Heart right ventricle (tissue), 16 donors: ENCODE data around the gene FRMD4B. TPM values are rescaled to one million over a fixed set of nuclear protein-coding genes. Genes with fewer than 3 reads are reported as not detected.
A peak's percentile ranks its signal among the peaks of the same experiment; 100 is the strongest.

Experiments used
- ATAC-seq, 8 donors: fragments of 200-7000 bp; cut with Tn5 transposase; one replicate each; pipeline ENCODE4 v1.9.1; 2020; ENCODE audit warnings: mild to moderate bottlenecking in 8 of 8, moderate library complexity in 8 of 8, moderate number of reproducible peaks in 1 of 8
- DNase-seq, 2 donors: peaks; one replicate each; pipeline ENCODE4 v3.0.0-alpha.2; 2020
- H3K27ac ChIP-seq, 10 donors: fragments of 200-600 bp; sonication (generic) in 2 of 10; one replicate each; pipeline versions ENCODE4 v1.5.0 to v1.8.0; 2020 to 2022; ENCODE audit warnings: mild to moderate bottlenecking in 3 of 10
- H3K27me3 ChIP-seq, 7 donors: fragments of 200-600 bp; one replicate each; pipeline ENCODE4 v1.8.0; 2021 to 2022; ENCODE audit warnings: mild to moderate bottlenecking in 2 of 7
- H3K36me3 ChIP-seq, 9 donors: fragments of 200-600 bp; sonication (generic) in 1 of 9; one replicate each; pipeline versions ENCODE4 v1.5.0 to v1.8.0; 2020 to 2022; ENCODE audit warnings: mild to moderate bottlenecking in 2 of 9
- H3K4me1 ChIP-seq, 9 donors: fragments of 200-600 bp; sonication (generic) in 1 of 9; one replicate each; pipeline versions ENCODE4 v1.5.0 to v1.8.0; 2020 to 2022; ENCODE audit warnings: mild to moderate bottlenecking in 4 of 9
- H3K4me3 ChIP-seq, 10 donors: fragments of 200-600 bp; sonication (generic) in 2 of 10; one replicate each; pipeline versions ENCODE4 v1.5.0 to v1.8.0; 2020 to 2022; ENCODE audit warnings: mild to moderate bottlenecking in 7 of 10, moderate library complexity in 2 of 10
- H3K9me3 ChIP-seq, 11 donors: fragments of 200-600 bp in 10 of 11; sonication (generic) in 2 of 11; one replicate each; pipeline versions ENCODE4 v1.5.0 to v1.8.0; 2013 to 2022; ENCODE audit warnings: mild to moderate bottlenecking in 2 of 11, control low read depth in 1 of 11, moderate library complexity in 1 of 11
- WGBS, 2 donors: extraction: QIAGEN DNeasy Blood & Tissue Kit; methylation state at CpG; one replicate each; pipeline ENCODE4 v1.1.7; 2013; ENCODE audit warnings: inconsistent platforms in 1 of 2; 5-methylcytosine and 5-hydroxymethylcytosine counted together
- intact Hi-C, 10 donors: fragments of 100-400 bp; cut with DNase I; formaldehyde crosslinking; loops; one replicate each; pipeline versions ENCODE4 v1.11.1 to v1.14.2; 2022
- polyA plus RNA-seq, 2 donors: library from polyadenylated mRNA; stranded (reverse); fragments of 200-250 nt; gene quantifications; one replicate each; pipeline ENCODE4 v1.2.3, GENCODE V29; 2013
- total RNA-seq, 10 donors: library from RNA; stranded (reverse); fragmentation: NEBNext Ultra II Directional in 3 of 10; extraction: Animal tissue kit (Norgen Biotek cat#: 25700) in 3 of 10; gene quantifications; one replicate each; pipeline versions ENCODE4 v1.2.1 to v1.2.4, GENCODE V29; 2021 to 2023
- TF ChIP-seq, protein P1 (sequence below), 9 donors: fragments of 200-600 bp; sonication (generic) in 2 of 9; IDR thresholded peaks; one replicate each; pipeline versions ENCODE4 v1.5.0 to v1.8.0; 2021 to 2022; ENCODE audit warnings: antibody characterized with exemption in 9 of 9, mild to moderate bottlenecking in 5 of 9, moderate library complexity in 1 of 9
- donor health status: Arrhythmogenic right ventricular cardiomyopathy.
- donor health status: ischemic (EF 13 %, LVEDD 7.1; RV severe dilation, severe dysfunction).
- donor health status: healthy with polysubstance abuse.
- donor health status: DM: no; HTN: yes; CAD: no.
- donor health status: DM: no; HTN: no; CAD: no.
- donor health status: ischemic (EF 25% LVEDD 6.9; RV normal size, moderate dysfunction).
- donor health status: ischemic (EF 25% LVEDD 5.7; RV mildly dilated, moderate dysfunction).
- donor health status: healthy.
- donor health status: DM: yes; HTN: yes; CAD: no.
- donor health status: Ischemic cardiomyopathy.
- donor health status: ischemic (EF 35%, LVEDD 5.7; RV mildly dilated, moderate dysfunction).
- donor health status: nonischemic (EF 11% LVEDD 7.7; RV severe dilation, severe dysfunction).
- donor health status: DM: yes; HTN: yes; CAD: no.
- donor health status: PGD.
- donor health status: ischemic (EF 29% LVEDD 5.4; RV normal size, mild dysfunction).
- donor health status: nonischemic (EF 23%, LVEDD 6.1; RV moderate dilation, normal function).

FRMD4B gene
- total and polyA plus RNA-seq, 12 donors = 4.1 to 31.0 (median 16.7) TPM

DNA sequence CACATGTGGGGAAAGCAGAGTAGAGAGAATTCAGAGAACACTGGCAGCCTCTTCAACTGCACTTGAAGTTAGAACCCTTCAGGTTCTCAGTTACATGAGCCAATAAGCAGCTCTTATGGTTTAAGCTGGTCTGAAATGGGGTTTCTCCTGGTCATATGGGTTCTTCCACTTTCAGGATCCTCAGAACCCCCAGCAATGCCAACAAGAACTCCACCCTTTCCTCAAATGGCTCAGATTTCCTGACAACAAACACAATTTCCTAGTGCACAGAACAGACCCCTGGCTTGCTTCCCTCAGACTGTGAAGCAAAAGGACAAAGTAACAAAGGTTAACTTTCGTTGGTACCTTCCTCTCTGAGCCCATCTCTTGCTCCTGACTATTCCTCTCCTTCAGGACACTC is 23.9 kb upstream of the FRMD4B start:
- H3K4me3 ChIP-seq = peak overlapping the region in 4 of 10 donors; percentile 14 to 37 (median 26)
- ATAC-seq (peak; percentile 32 to 71 (median 59)), DNase-seq (no peak)
- H3K27ac ChIP-seq = peak overlapping the region in 7 of 10 donors; percentile 2 to 78 (median 53)
- intact Hi-C loops = loop anchor here (2.0 to 10.0 kb wide), 7 partner anchors 83 to 255 kb away; no protein-coding TSS in a partner anchor
- no peaks in the 10 kb centered on the region for H3K27me3 ChIP-seq
- WGBS, 2 donors = 60 to 74% methylated on average over 1 of the region's 1 CpG
- TF ChIP-seq, protein P1, sequence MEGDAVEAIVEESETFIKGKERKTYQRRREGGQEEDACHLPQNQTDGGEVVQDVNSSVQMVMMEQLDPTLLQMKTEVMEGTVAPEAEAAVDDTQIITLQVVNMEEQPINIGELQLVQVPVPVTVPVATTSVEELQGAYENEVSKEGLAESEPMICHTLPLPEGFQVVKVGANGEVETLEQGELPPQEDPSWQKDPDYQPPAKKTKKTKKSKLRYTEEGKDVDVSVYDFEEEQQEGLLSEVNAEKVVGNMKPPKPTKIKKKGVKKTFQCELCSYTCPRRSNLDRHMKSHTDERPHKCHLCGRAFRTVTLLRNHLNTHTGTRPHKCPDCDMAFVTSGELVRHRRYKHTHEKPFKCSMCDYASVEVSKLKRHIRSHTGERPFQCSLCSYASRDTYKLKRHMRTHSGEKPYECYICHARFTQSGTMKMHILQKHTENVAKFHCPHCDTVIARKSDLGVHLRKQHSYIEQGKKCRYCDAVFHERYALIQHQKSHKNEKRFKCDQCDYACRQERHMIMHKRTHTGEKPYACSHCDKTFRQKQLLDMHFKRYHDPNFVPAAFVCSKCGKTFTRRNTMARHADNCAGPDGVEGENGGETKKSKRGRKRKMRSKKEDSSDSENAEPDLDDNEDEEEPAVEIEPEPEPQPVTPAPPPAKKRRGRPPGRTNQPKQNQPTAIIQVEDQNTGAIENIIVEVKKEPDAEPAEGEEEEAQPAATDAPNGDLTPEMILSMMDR (IDR thresholded peaks at IDR 0.05) = no peak
- H3K4me1 ChIP-seq = peaks cover 0 to 46% (median 28%) of the 10 kb centered on the region in 9 donors
- H3K36me3 ChIP-seq = no peaks in the 10 kb centered on the region
- H3K9me3 ChIP-seq = peaks cover 0 to 7% (median 5%) of the 10 kb centered on the region in 11 donors

DNA sequence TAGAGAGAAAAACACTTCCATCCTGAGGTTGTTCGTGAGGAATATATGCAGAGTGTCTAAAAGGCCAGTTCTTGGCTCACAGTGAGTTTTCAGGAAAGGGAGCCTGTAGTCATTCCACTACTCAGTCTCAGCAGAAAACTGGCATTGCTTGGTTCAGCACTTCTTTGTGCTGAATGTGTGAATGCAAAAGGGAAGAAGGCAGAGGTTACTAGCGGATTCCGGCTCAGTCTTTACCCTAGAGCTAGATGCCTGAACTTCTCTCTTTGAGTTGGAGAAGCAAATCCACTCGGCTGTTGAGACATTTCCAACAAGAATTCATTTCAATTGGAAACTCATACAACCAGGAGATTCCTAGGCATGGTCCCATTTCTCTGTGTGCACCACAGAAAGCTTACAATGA is 23.1 kb upstream of the FRMD4B start:
- WGBS, 2 donors = 75 to 77% methylated on average over 4 of the region's 4 CpGs
- no peaks in the 10 kb centered on the region for H3K36me3 ChIP-seq
- TF ChIP-seq, protein P1 (IDR thresholded peaks at IDR 0.05) = no peak
- ATAC-seq = peak in 7 of 8 donors; percentile 33 to 76 (median 58)
- H3K27me3 ChIP-seq = no peaks in the 10 kb centered on the region
- no peak for DNase-seq
- no peak overlapping the region for H3K4me3 ChIP-seq
- peaks cover 0 to 10% (median 6%) of the 10 kb centered on the region in 11 donors for H3K9me3 ChIP-seq
- peaks cover 0 to 46% (median 28%) of the 10 kb centered on the region in 9 donors for H3K4me1 ChIP-seq
- intact Hi-C loops = loop anchor here in 4 of 10 donors (5.0 to 10.0 kb wide), 2 partner anchors 82 to 84 kb away; no protein-coding TSS in a partner anchor
- H3K27ac ChIP-seq = peak overlapping the region in 3 of 10 donors; percentile 9 to 85 (median 61)

DNA sequence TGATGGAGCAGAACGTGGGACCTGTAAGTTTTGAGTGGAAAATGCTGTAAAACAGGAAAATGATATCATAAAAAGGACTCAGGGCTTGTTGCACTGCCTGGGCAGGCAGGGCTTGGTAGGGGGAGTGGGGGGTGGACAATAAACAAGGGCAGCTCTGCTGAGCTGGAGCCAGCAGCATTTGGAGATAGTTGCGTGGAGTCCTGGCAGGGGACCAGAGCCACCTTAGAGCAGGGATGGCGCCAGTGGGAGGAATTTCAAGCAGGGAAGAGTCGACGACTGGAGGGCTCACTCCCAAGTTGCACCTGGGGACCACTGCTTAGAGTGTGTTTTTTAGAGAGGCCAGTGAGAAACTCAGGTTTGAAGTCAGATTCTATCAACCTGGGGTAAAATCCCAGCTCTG is 22.7 kb upstream of the FRMD4B start:
- no peak for ATAC-seq
- TF ChIP-seq, protein P1 (IDR thresholded peaks at IDR 0.05) = no peak
- intact Hi-C loops = loop anchor here in 4 of 10 donors (5.0 to 10.0 kb wide), 2 partner anchors 81 to 84 kb away; no protein-coding TSS in a partner anchor
- H3K9me3 ChIP-seq = peaks cover 0 to 10% (median 6%) of the 10 kb centered on the region in 11 donors
- peak overlapping the region in 3 of 10 donors; percentile 11 to 85 (median 15) for H3K27ac ChIP-seq
- H3K4me1 ChIP-seq = peaks cover 0 to 46% (median 28%) of the 10 kb centered on the region in 9 donors
- 55 to 66% methylated on average over 5 of the region's 5 CpGs for WGBS, 2 donors
- H3K4me3 ChIP-seq = no peak overlapping the region
- no peak for DNase-seq
- no peaks in the 10 kb centered on the region for H3K36me3 ChIP-seq
- H3K27me3 ChIP-seq = no peaks in the 10 kb centered on the region

DNA sequence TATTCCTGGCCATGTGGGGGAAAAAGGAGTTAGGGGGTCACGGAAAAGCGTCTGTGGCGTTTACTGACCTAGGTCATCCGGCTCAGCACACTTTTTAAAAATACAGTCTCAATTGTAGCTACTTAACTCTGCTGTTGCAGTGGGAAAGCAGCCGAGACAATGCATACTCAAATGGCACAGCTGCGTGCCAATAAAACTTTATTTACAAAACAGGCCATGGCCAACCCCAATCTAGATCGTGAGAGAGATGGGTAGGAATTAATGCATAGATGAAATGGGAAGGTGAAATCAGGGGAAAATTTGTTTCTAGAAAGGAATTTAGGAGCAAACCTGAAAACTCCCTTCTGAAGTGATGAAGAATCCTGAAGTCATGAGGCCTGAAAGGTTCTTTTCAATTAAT is 22.0 kb upstream of the FRMD4B start:
- Histone ChIP-seq H3K27ac (peak overlapping the region in 2 of 10 donors; percentile 15 to 85), H3K4me3 (no peak overlapping the region), H3K4me1 (peaks cover 0 to 46% (median 28%) of the 10 kb centered on the region in 9 donors), H3K36me3 (no peaks in the 10 kb centered on the region), H3K9me3 (peaks cover 0 to 10% (median 6%) of the 10 kb centered on the region in 11 donors), H3K27me3 (no peaks in the 10 kb centered on the region)
- DNase-seq (no peak), ATAC-seq (no peak)
- intact Hi-C loops = loop anchor here in 4 of 10 donors (5.0 to 10.0 kb wide), 2 partner anchors 81 to 83 kb away; no protein-coding TSS in a partner anchor
- TF ChIP-seq, protein P1 (IDR thresholded peaks at IDR 0.05) = no peak
- WGBS, 2 donors = 95 to 97% methylated on average over 7 of the region's 7 CpGs
